A204.1 (cell line): ENCODE measurements around the gene LDLRAD1.
"Not testable (repeated sequence)": the region's sequence is repeated elsewhere in the genome, so short reads cannot be mapped to it uniquely, and the experiment has no call there.

ENCODE experiments used
- FAIRE-seq: peaks from 2 replicates; lab custom pipeline; 2012; peaks lifted over from hg19 to GRCh38; lab: Jason Lieb, UNC

LDLRAD1 gene

DNA sequence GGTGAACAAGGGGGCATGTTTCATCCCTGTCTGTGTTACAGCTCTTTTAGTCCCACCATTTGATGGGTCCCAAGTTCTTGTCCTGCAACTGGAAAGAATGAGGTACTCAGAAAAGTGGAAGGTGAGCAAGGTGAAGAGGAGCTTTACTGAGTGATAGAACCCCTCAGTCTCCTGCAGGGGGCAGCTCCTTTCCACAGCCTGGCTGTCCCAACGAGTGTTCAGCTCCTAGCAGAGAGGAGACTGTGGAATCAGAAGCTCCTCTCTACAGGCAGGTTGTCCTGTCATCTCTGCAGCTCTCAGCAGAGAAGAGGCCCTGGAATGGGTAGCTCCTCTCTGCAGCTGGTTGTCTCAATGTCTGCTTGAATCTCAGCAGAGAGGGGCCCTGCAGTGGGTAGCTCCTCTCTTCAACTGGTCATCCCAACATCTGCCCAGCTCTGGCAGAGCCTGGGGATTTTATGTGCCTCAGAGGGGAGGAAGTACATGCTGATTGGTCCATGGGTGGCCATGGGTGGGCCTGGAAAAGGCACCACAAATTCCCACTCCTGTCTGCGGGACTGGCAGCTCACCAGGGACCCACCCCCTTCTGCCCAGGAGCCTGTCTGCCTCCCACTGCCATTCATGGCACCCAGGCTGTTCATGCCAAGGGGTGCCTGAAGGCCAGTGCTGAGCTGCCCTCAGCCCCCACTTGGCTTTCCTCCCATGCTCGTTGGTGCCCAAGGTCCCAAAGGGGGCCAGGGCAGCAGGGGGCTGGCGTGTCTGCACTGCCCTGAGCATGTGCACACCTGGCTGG is 25.7 kb downstream of the LDLRAD1 start:
- FAIRE-seq, result no peak

DNA sequence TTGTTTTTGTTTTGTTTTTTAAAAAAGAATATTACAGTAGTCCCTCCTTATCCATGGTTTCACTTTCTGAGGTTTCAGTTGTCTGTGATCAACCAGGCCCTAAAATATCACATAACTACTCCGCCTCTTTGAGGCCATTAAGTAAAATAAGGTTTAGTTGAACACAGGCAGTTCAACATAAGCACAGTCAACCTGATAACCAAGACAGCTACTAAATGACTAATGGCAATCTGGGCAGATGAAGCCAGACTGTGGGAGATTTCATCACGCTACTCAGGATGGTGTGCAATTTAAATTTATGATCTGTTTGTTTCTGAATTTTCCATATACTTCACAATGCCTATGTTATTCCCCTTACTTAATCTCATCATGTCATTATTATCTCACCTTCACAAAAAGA is 30.1 kb downstream of the LDLRAD1 start:
- FAIRE-seq, result no peak

DNA sequence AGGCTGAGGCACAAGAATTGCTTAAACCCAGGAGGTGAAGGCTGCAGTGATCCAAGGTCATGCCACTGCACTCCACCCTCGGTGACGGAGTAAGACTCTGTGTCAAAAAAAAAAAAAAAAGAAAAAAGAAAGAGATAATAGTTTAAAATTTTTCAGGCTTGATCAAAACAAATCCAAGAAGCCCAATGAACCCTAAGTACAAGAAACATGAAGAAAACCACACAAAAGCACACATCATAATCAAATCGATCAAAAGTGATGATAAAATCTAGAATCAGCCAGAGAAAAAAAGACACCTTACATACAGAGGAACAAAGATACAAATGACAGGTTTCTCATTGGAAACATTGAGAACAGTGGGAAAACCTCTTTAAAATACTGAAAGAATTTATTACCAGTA is 31.5 kb downstream of the LDLRAD1 start:
- FAIRE-seq, result no peak

DNA sequence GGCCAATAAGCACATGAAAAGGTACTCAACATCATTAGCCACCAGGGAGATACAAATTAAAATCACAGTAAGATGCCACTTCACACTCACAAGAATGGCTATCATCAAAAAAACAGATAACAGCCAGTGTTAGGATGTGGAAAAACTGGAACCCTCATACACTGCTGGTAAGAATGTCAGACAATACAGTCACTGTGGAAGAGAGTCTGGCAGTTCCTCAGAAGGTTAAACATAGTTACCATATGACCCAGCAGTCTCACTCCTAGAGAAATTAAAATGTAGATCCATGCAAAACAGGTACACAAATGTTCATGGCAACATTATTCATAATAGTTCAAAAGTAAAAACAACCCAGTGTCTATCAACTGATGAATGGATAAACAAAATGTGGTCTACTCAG is 33.3 kb downstream of the LDLRAD1 start:
- no peak for FAIRE-seq

DNA sequence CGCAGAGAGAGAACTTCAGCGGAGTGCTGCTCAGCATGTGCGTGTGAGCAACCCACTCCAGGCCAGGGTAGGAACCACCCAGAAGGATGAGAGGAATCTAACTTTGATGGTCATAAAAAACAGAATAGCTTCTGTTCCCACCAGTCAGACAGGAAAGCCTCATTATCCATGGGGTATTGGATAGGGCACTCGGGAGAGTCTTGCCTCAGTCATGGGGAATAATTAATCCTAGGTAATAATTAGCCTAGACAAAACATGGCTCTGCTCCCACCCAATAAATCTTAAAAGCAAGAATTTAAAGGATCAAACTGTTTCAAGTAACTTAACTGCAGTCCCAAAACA is 35.3 kb downstream of the LDLRAD1 start:
- FAIRE-seq, result no peak

DNA sequence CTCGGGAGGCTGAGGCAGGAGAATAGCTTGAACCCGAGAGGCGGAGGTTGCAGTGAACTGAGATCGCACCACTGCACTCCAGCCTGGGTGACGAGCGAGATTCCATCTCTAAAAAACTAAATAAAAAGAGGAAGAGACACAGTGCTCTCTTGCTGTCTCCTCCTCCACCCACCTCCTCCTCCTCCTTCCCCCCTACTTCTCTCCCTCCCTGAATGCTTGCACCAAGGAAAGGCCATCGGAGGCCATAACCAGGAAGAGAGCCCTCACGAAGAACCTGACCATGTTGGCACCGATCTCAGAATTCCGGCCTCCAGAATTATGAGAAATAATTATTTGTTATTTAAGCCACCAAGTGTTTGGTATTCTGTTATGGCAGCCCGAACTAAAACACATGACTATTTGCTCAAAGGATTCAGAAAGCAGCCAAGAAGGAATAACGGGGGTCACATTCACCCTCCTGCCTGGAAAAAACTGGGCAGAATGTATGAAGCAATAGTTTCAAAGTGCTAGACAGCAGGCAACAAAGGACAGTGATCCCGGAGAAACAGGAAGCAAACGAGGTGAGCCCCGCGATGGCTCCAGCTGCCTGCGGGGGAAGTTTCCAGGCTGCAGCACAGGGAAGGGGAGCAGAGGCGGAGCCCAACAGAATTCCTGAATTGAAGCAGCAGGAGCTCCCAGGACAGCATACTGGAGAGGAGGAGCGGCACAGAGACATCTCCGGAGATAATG is 35.8 kb downstream of the LDLRAD1 start:
- no peak for FAIRE-seq

DNA sequence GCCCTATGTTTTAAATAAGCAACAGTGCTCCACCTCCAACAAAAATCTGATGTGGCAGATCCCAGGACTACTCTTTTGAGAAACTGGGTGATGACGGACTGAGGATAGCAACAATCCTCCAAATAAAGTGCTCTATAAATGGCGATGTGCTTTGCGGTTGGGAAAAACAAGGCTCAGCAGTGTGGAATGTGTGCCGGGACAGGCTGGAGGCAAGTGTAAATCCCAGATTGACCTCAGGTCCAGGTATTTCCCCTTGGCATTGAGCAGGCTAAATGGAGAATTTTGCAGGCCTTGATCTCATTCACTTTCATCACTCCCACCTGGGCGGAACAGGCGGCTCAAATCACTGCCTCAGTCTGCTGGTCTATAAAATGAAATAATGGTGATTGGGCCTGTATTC is 36.8 kb downstream of the LDLRAD1 start:
- no peak for FAIRE-seq

DNA sequence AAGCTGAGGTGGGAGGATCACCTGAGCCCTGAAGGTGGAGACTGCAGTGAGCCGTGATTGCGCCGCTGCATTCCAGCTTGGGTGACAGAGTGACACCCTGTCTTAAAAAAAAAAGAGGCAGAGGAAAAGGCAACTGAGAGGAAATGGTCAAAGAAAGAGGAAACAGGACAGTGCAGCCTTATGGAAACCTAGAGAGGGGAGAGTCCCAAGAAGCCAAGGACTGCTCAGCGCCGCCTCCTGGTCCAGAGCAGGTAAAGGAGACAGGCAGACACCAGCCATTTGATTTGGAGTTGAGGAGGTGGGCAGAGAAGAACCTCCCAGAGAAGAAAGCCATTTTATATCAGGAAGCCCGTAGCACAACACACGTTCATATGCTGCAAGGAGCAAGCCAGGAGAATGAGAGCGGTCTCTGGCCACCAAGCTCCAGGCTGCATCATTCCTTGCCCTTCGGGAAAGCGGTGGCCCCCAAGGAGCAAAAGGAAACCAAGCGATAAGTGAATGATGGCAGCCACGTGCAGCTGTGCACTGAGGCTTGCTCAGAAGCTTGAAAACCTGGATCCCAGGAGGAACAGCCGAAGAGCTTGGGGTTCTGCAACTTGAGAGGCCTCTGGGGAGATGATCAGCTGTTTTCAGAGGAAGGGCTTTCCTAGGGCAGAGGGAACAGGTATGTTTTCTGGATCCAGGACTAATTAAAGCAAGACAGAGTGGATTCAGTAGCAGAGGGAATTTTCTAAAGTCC is 38.1 kb downstream of the LDLRAD1 start:
- no peak for FAIRE-seq

DNA sequence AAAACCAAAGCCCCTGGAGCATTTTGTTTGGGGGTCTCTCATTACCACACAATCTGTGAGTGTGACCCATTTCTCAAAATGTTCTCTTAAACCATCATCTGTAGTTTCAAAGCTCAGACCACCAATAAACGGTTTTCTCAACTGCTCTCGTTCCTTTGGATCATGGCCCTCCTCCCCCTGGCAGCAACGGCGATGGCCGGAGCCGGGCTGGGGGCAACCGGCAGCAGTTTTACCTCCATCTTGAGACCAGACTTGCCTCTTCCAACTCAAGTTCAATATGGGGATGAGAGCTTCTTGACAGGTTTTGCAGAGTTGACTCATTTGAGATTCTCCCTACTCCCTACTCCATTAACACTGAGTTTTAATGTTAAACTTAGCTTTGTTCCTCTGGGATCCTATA is 42.1 kb downstream of the LDLRAD1 start:
- no peak for FAIRE-seq

DNA sequence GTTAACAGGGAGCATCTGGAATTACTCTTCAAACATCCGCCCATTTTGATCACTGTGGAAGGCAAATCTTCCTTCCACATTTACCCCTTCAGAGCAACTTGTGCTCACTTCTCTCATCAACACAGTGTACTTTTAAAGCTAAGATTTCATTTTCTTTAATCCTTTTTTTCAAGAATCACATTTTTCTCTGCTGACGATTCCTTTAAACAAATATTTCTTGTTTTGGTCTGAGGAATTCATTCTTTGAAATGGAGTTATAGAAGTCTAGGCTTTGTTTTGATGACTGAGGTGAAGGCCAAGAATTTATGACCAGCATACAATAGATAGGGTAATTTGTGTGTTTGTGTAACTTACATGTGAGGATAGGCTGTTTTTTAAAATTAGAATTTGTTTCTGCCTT is 46.3 kb downstream of the LDLRAD1 start:
- FAIRE-seq, result no peak

DNA sequence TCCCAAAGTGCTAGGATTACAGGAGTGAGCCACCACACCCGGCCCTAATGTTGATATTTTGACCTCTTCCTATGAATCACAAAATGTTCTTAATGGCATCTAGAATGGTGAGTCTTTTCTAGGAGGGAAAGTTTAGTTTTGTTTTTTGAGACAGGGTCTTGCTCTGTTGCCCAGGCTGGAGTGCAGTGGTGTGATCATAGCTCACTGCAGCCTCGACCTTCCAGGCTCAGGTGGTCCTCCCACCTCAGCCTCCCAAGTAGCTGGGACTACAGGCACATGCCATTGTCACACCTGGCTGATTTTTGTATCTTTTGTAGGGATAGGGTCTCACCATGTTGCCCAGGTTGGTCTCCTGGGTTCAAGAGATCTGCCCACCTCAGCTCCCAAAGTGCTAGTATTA is 48.7 kb downstream of the LDLRAD1 start:
- FAIRE-seq, result not testable (repeated sequence)

DNA sequence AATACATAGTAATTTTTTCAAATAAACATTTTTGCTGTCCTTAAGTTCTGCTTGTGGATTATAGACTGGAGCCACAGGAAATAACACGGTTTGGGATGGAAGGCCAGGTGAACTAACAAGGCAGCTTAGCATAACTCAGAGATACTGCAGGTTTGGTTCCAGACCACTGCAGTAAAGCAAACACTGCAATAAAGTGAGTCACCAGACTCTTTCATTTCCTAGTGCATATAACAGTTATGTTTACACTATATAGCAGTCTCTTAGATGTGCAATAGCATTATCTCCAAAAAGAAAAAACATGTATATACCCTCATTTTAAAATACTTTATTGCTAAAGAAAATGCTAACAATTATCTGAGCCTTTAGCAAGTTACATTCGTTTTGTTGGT is 49.9 kb downstream of the LDLRAD1 start:
- no peak for FAIRE-seq

DNA sequence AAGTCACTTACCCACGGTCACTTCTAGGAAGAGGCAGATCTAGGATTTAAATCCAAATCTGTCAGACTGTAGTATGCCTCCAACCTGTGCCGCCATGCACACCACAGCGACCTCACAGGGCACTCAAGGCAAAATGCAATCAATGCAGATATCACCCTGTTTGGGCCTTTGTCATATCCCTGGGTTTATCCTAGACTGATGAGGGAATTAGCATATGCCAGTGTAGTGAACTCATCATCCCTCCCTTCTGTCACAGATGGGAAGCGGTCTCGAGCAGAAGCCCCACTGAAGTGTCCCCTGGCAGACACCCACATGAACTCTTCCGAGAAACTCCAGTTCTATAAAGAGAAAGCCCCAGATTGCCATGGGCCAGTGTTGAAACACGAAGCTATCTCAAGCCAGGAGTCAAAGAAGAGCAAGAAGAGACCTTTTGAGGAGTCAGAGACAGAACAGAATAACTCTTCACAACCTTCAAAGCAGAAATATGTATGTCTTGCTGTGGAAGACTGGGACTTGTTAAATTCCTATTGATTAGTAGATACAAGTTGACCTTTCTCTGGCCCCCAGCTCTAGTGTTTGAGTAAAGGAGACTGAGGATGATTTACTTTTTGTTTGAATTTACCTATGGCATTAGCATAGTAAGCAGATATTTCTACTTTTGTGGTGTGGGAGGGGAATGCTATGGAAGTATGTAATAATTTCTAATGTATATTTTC is 50.4 kb downstream of the LDLRAD1 start:
- FAIRE-seq, result no peak

DNA sequence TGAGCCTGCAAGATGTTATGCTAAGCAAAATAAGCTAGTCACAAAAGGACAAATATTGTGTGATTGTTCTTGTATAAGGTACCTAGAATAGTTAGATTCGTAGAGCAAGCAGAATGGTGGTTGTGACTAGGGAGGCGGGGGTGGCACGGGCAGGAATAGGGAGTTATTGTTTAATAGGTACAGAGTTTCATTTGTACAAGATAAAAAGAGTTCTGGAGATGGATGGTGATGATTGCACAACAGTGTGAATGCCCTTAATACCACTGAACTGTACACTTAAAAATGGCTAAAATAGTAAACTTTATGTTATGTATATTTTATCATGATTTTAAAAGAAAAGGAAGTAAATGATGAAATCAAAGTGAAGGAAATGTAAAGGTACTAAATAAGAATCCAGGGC is 51.2 kb downstream of the LDLRAD1 start:
- FAIRE-seq, result no peak

DNA sequence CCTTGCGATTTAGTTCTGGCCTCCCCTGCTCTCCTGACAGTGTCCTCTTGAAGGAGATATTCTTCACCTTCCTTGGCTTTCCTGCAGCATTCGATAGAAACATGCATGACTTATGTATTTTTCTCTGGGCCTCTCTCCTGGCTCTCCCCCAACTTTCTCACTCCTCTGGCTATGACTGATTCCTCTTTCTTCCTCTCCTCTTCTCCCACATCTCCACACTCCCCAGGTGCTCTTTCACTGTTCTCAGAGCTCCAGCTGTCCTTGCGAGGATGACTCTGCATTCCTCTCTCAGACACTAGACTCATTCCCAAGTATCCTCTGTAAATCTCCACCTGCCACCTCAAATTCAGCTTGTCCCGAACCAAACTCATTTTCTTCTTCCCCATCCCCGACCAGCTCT is 53.9 kb downstream of the LDLRAD1 start:
- no peak for FAIRE-seq

DNA sequence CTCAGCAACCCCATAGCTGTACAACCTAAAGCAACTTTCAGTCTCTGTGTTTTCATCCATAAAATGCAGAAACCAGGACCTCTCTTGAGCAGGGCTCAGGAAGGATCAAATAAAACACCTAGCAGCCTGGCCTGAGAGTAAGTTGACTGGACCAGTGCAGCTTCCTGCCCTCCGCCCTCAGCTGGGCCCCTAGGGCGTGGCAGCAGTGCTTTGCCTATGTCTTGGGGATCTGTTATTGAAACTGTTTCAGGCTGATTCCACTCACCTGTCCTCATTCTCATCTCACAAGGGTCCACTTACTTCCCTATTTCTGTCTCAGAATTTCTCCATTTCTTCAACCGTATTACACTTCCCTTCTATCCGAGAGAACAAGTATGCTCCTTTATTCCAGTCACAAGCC is 54.5 kb downstream of the LDLRAD1 start:
- no peak for FAIRE-seq

DNA sequence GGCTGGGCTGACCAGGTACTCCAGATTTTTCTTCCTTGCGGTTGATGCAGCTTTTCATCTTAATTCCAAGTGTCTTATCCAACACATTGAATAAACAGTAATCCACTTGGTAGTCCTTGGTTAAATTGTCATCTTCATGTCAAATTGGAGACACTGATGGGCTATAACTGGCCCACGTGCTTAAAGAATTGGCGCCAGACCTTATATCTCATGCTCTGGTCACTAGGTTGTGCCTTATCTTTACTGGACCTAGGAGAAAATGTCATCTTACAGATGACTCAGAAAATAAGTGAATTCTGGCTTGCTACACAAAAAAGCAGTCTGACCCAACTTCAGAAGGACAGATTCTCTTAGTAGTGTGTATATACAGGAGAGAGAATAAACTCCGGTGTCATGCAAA is 55.6 kb downstream of the LDLRAD1 start:
- no peak for FAIRE-seq

DNA sequence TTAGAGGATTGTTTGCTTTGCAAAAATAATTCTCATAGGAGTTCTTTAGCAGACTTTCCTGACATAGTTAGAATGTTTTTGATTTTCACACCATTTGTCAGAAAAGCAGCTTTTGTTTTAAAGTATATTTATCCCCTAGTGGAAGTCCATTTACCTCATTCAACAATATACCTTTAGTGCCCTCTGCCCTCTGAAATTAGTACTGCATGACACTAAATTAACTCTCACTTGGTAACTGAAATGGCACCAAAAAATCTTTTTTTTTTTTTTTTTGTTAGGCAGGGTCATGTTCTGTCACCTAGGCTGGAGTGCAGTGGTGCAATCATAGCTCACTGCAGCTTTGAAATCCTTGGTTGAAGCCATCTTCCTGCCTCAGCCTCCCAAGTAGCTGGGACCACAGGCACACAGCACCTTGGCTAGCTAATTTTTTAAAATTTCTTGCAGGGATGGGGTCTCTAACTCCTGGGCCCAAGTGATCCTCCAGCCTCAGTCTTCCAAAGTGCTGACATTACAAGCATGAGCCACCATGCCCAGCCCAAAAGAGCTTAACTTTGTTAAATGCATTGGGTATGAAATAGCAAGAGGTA is 58.2 kb downstream of the LDLRAD1 start:
- FAIRE-seq, result peak; percentile 83
